Inferior parietal cortex (tissue), 1 donor: ENCODE data around the gene NPR2.

Experiments
- DNase-seq: peaks from one replicate; pipeline ENCODE4 v3.0.0-alpha.2; 2016; ENCODE audit errors: extremely low spot score

The NPR2 gene

GRCh38 chr9:35791297-35791921 lies at the start of gene NPR2:
TSS of gene NPR2 (plus strand) at chr9:35791591. CDS start at chr9:35792409, 818 bp downstream.
- DNase-seq: no peak

GRCh38 chr9:35741740-35742139 lies 49.7 kb upstream of the NPR2 start:
- no peak for DNase-seq

DNA sequence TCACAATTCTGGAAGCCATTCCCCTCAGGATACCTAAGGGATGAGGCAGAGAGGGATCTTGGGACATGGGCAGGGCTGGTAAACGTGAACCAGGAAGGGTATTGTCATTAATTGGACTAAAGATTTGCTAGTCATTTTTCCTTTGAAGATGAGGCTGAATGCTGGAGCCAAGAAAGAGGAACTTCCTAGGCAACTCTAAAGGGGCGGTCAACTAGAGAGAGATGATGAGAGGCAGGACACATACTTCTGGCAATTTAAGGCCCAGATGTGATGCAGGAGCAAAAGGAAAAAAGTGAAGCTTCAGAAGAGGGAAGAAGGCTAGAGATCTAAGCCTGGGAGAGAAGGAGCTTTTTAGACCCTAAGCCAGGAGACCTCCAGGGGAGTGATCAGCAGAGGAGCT lies 47.9 kb upstream of the NPR2 start:
- DNase-seq: no peak

- DNase-seq: no peak
Measured at GRCh38 chr9:35743880-35744518, 47.4 kb upstream of the NPR2 start.

GRCh38 chr9:35745569-35745968 lies 45.8 kb upstream of the NPR2 start:
- no peak for DNase-seq

- DNase-seq: no peak
Measured at GRCh38 chr9:35746583-35746982, 44.8 kb upstream of the NPR2 start.

DNA sequence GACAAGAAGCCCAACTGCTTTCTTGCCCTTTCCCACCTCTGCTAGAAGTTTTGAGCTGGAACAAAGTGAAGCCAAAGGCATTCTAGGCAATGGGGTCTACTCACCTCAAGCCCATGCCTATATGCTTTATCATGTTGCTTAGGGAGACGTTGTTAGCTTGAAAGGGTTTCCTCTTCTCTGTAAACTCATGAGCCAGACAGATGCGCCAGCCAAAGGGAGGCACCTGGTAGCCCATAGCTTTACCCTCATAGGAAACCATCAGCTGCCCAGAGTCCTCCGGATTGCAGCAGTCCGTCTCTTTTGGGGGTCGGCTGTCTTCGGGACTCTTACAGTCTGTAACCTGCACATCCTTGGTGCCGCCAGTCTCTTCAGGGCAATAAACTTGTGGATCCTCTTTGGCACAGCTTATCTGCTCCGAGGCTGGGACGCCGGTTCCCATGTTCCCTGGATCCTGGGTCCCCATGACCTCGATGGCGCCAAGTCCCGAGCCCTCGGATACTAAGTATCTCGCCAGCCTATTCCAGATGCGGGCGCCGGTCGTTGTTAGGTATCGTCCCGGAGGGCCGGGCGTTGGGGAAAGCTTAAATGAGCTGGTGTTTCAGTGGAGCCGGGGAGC lies 43.0 kb upstream of the NPR2 start:
- DNase-seq: no peak

GRCh38 chr9:35748858-35749514 lies 42.4 kb upstream of the NPR2 start, which contains the start of the genes GBA2 and RGP1:
TSS of gene GBA2 (minus strand) at chr9:35749228. CDS start at chr9:35748704, 524 bp downstream.
TSS of gene RGP1 (plus strand) at chr9:35749287. CDS start at chr9:35749756, 469 bp downstream.
- peak; percentile 73 for DNase-seq

GRCh38 chr9:35749515-35750255 lies 41.7 kb upstream of the NPR2 start:
- DNase-seq: no peak

- no peak for DNase-seq
Measured at GRCh38 chr9:35750256-35750531, 41.2 kb upstream of the NPR2 start.

- no peak for DNase-seq
Measured at GRCh38 chr9:35753466-35753865, 37.9 kb upstream of the NPR2 start.

GRCh38 chr9:35754264-35754663 lies 37.1 kb upstream of the NPR2 start, which contains the start of gene MSMP:
TSS of gene MSMP (minus strand) at chr9:35754276. CDS start at chr9:35754129, 147 bp downstream.
- no peak for DNase-seq

- DNase-seq: no peak
Measured at GRCh38 chr9:35755071-35755470, 36.3 kb upstream of the NPR2 start.

DNA sequence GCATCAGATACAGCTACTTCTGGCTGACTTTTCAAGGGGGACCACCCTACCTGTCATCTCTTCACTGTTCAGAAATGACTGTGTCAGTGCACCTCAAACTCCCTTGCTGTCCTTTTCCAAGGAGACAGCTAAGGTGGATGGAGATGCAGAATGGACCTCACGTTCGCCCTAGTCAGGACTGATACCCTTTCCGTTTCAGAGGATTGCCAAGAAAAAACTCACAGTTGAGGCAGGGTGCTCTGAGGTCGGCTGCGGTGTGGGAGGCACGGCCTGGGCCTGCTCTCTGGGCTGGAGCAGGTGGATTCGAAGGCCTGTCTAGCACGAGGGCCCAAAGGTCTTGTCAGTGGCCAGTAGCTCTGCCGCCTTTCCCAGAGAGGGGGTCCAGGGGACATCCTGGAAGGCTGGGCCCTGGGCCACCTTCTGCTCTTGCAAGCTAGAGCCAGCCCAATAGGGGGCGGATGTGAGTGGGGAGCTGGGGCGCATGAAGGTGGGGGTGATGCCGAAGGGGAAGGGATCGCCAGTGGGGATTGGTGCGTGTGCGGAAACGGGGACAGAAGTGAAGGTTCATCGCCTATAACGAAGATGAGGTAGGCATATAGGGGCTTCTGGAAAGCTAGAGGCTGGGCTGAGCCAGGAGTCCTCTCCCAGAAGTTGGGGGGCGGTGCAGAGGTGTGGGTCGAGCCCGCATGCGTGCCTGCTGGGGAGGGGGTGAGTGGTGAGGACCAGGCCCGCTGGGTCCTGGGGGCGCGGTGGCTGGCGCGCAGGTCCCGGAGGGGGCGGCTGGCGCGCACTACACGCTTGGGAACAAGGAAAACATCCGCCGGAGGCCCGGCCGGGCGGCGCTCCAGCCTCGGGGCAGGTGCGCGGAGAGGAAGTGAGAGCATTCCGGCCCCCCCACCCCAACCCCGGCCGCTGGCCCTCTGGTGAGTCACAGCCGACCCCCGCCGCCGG lies 34.8 kb upstream of the NPR2 start:
- peak; percentile 48 for DNase-seq

DNA sequence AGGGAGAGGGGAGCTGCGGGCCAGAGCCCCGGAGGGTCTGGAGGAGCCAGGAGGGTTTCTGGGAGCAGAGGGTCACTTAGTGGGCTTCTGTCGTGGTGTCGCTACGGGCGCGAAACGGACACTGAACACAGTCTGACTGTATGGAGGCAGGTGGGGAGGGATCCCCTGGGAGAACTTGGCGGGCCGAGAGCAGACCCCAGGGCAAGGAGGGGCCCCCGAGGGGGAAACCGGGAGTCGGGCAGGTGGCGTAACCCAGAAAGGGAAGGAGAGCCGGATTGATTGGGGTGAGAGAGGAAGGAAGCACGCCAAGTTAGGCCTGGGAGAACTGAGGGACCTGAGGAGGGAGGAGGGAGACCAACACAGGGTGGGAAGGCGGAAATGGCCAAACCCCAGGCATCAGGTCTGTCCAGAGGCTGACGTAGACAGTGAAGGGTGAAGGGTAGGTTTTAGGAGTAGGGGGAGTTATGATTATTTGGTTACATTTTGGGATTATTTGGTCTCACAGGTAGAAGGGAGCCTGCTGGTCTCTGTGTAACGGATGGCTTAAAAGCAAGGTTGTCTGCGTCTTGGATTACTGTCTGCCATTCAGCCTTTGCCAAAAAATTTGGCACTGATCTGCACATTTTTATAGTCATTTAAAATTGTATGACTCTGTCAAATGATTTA lies 34.0 kb upstream of the NPR2 start:
- no peak for DNase-seq

GRCh38 chr9:35757892-35758275 lies 33.5 kb upstream of the NPR2 start:
- no peak for DNase-seq

GRCh38 chr9:35758475-35759050 lies 32.8 kb upstream of the NPR2 start:
- no peak for DNase-seq

GRCh38 chr9:35759795-35760194 lies 31.6 kb upstream of the NPR2 start:
- no peak for DNase-seq

GRCh38 chr9:35760651-35761050 lies 30.7 kb upstream of the NPR2 start:
- no peak for DNase-seq

GRCh38 chr9:35763181-35763580 lies 28.2 kb upstream of the NPR2 start:
- DNase-seq: peak; percentile 29
